Endothelial cell of umbilical vein (primary cell): ENCODE results near the gene RSPH10B. TPM values are rescaled to one million over a fixed set of nuclear protein-coding genes. Genes with fewer than 3 reads are reported as not detected.
A peak's percentile ranks its signal among the peaks of the same experiment; 100 is the strongest.
"Not testable (repeated sequence)": the region's sequence is repeated elsewhere in the genome, so short reads cannot be mapped to it uniquely, and the experiment has no call there.

ENCODE experiments used
- BruUV-seq: library from RNA; stranded (reverse); fragments of 400-500 nt; replicated peaks from 2 replicates; lab custom pipeline; 2021; lab: Mats Ljungman, UMichigan
- CTCF ChIA-PET: fragments of 300-600, 350-600 bp; sonication (Branson Sonifier 250); formaldehyde crosslinking; loops from one replicate; lab custom pipeline; 2021; ENCODE audit warnings: antibody characterized with exemption, inconsistent platforms; lab: Charles Lee
- POLR2A ChIA-PET: fragments of 300-600, 350-600 bp; sonication (Branson Sonifier 250); formaldehyde crosslinking; loops from one replicate; lab custom pipeline; 2021; ENCODE audit warnings: antibody characterized with exemption, inconsistent platforms; lab: Charles Lee
- DNase-seq: peaks from one replicate; pipeline ENCODE4 v3.0.0-alpha.2; 2011; ENCODE audit warnings: low read depth, low spot score
- FAIRE-seq: peaks from 2 replicates; lab custom pipeline; 2011; peaks lifted over from hg19 to GRCh38; lab: Jason Lieb, UNC
- H2AFZ ChIP-seq: 2 replicates; pipeline ENCODE4 v1.6.0; 2012; ENCODE audit warnings: low read depth, low read length, control low read depth, inconsistent platforms
- H3K27ac ChIP-seq: 2 replicates; pipeline ENCODE4 v1.5.1; 2011; ENCODE audit warnings: low read depth, mild to moderate bottlenecking, control low read depth, low read length, moderate library complexity; ENCODE audit not compliant: insufficient read depth
- H3K27me3 ChIP-seq, 2 experiments: 2 replicates each; pipeline versions ENCODE4 v1.6.0 to v1.6.1; 2011; ENCODE audit warnings: low read length in 2 of 2, mixed read lengths in 1 of 2; ENCODE audit not compliant: control insufficient read depth in 2 of 2, insufficient read depth in 2 of 2
- H3K36me3 ChIP-seq, 2 experiments: 2 replicates in 1 of 2; 3 replicates in 1 of 2; pipeline ENCODE4 v1.5.1; 2011; ENCODE audit warnings: low read length in 2 of 2, mild to moderate bottlenecking in 1 of 2, moderate library complexity in 1 of 2; ENCODE audit not compliant: control insufficient read depth in 2 of 2, insufficient read depth in 2 of 2; ENCODE audit errors: extremely low read depth in 1 of 2
- H3K4me1 ChIP-seq: 3 replicates; pipeline ENCODE4 v1.5.1; 2011; ENCODE audit warnings: mild to moderate bottlenecking, low read length; ENCODE audit not compliant: control insufficient read depth, insufficient read depth; ENCODE audit errors: extremely low read depth
- H3K4me2 ChIP-seq: 2 replicates; pipeline ENCODE4 v1.6.1; 2011; ENCODE audit warnings: low read length, control low read depth, mixed read lengths; ENCODE audit not compliant: insufficient read depth
- H3K4me3 ChIP-seq, 3 experiments: fragments of 200-600 bp in 1 of 3; sonication (generic), shearing (Covaris generic) in 1 of 3; replicated peaks in 1 of 3; 2 replicates each; pipeline ENCODE4 v1.5.1; 2011 to 2016; ENCODE audit warnings: control low read depth in 3 of 3, low read length in 3 of 3, mild to moderate bottlenecking in 2 of 3, inconsistent platforms in 1 of 3, low read depth in 1 of 3, moderate library complexity in 1 of 3; ENCODE audit not compliant: insufficient read depth in 1 of 3
- H3K79me2 ChIP-seq: 2 replicates; pipeline ENCODE4 v1.6.0; 2012; ENCODE audit warnings: low read length, inconsistent platforms; ENCODE audit not compliant: control insufficient read depth, insufficient read depth
- H3K9ac ChIP-seq: replicated peaks from 2 replicates; pipeline ENCODE3; 2011; ENCODE audit warnings: low read length, control low read depth; ENCODE audit not compliant: insufficient read depth; ENCODE audit errors: extremely low read depth
- H3K9me1 ChIP-seq: replicated peaks from 3 replicates; pipeline ENCODE4 v1.6.0; 2011; ENCODE audit warnings: mild to moderate bottlenecking, low read length; ENCODE audit not compliant: control insufficient read depth, insufficient read depth; ENCODE audit errors: extremely low read depth
- H3K9me3 ChIP-seq: replicated peaks from 2 replicates; pipeline ENCODE4 v1.5.1; 2012; ENCODE audit warnings: low read length, inconsistent platforms; ENCODE audit not compliant: control insufficient read depth, insufficient read depth
- H4K20me1 ChIP-seq: replicated peaks from 2 replicates; pipeline ENCODE3; 2011; ENCODE audit warnings: mild to moderate bottlenecking, low read length; ENCODE audit not compliant: control insufficient read depth, insufficient read depth; ENCODE audit errors: extremely low read depth
- dilution Hi-C: fragments of 300-500 bp; cut with MboI; formaldehyde crosslinking; loops from one replicate; pipeline ENCODE4 v1.15.0; 2019; ENCODE audit warnings: low sequenced_read_pairs; ENCODE audit not compliant: extremely low pct_ligation_motif_present
- intact Hi-C: fragments of 100-400 bp; cut with micrococcal nuclease; formaldehyde crosslinking; loops from one replicate; pipeline ENCODE4 v1.10.0; 2022
- polyA plus RNA-seq, 4 experiments: library from polyadenylated mRNA; depleted of rRNA in 3 of 4; stranded (reverse) in 3 of 4; unstranded in 1 of 4; fragments of >200 nt; gene quantifications; 2 replicates each; pipeline versions ENCODE4 v1.2.1 to v1.2.3, GENCODE V29; 2011 to 2012; ENCODE audit warnings: missing spikeins in 1 of 4
- total RNA-seq: library from RNA; stranded (reverse); gene quantifications from 2 replicates; pipeline ENCODE4 v1.2.3, GENCODE V29; 2021

The RSPH10B gene
- total and polyA plus RNA-seq, 2 donors (not counting 3 experiments of a cell fraction or from before 2014, with no cell fraction given): 0.15 to 0.29 TPM

- intact Hi-C loops, BruUV-seq, dilution Hi-C loops: not testable (repeated sequence)
These were observed 45.9 kb downstream of the RSPH10B start for GRCh38 chr7:5924630-5925029.

DNA sequence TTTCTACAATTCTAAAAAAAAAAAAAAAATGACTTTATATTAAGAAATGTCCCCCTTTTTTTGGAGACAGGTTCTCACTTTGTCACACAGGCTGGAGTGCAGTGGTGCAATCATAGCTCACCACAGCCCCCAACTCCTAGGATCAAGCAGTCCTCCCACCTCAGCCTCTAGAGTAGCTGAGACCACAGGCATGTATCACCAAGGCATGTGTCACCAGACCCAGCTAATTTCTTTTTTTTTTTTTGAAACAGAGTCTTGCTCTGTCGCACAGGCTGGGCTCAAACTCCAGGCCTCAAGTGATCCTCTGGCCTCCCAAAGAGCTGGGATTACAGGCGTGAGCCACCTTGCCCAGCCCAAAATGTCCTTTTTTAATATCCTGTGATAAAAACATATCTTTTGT lies 46.3 kb downstream of the RSPH10B start:
- H4K20me1 ChIP-seq, intact Hi-C loops, H3K9ac ChIP-seq, H3K36me3 ChIP-seq, DNase-seq, dilution Hi-C loops, H3K27ac ChIP-seq, H3K9me3 ChIP-seq, H3K4me1 ChIP-seq, H3K27me3 ChIP-seq, BruUV-seq, H3K9me1 ChIP-seq, FAIRE-seq, H3K4me2 ChIP-seq, H3K79me2 ChIP-seq, H3K4me3 ChIP-seq, H2AFZ ChIP-seq, POLR2A ChIA-PET, CTCF ChIA-PET: not testable (repeated sequence)

More at GRCh38 chr7:5924630-5925029, 45.9 kb downstream of the RSPH10B start:
- FAIRE-seq, H3K9ac ChIP-seq, H3K9me1 ChIP-seq, H3K4me2 ChIP-seq, H3K27ac ChIP-seq, H4K20me1 ChIP-seq, H3K36me3 ChIP-seq, H3K4me1 ChIP-seq, H3K27me3 ChIP-seq, CTCF ChIA-PET, DNase-seq, H3K9me3 ChIP-seq, H2AFZ ChIP-seq, H3K79me2 ChIP-seq, H3K4me3 ChIP-seq, POLR2A ChIA-PET: not testable (repeated sequence)

- H3K36me3 ChIP-seq, BruUV-seq, H3K9me1 ChIP-seq, H3K27ac ChIP-seq, CTCF ChIA-PET, H4K20me1 ChIP-seq, POLR2A ChIA-PET, H3K27me3 ChIP-seq, H2AFZ ChIP-seq, FAIRE-seq, H3K79me2 ChIP-seq, dilution Hi-C loops, DNase-seq, H3K4me3 ChIP-seq, H3K4me1 ChIP-seq, H3K4me2 ChIP-seq, intact Hi-C loops, H3K9me3 ChIP-seq, H3K9ac ChIP-seq: not testable (repeated sequence)
These were observed 54.0 kb downstream of the RSPH10B start for GRCh38 chr7:5916529-5916928.

DNA sequence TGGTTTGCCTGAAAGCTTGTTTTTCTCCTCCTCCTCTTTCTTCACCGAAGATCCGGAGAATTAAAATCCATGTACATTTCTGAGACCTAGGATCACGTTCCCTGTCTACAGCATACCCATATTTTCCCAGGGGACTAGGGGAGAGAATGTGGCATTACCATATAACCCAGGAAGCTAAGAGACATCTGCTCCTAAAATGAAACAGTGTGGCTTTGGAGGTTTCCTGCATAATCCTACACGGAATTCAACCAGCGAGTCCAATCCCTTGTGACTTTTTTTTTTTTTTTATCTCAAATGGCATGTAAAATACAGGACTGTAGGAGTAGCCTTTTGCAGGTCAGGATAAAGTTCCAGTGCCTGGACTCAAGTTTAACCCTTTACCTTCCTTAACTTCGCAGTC lies 61.7 kb downstream of the RSPH10B start:
- H3K27me3 ChIP-seq, H3K9me3 ChIP-seq, intact Hi-C loops, H3K4me1 ChIP-seq, H3K79me2 ChIP-seq, H4K20me1 ChIP-seq, dilution Hi-C loops, CTCF ChIA-PET, BruUV-seq, H2AFZ ChIP-seq, H3K27ac ChIP-seq, H3K9ac ChIP-seq, H3K36me3 ChIP-seq, DNase-seq, H3K4me3 ChIP-seq, POLR2A ChIA-PET, H3K9me1 ChIP-seq, H3K4me2 ChIP-seq: not testable (repeated sequence)
- FAIRE-seq: peak; percentile 28
